ENCODE results near the gene CYSTM1. TPM values are rescaled to one million over a fixed set of nuclear protein-coding genes. Genes with fewer than 3 reads are reported as not detected.

Gene CYSTM1
- total RNA-seq, 1 experiment from 2014 or later, result 93.5 TPM

DNA sequence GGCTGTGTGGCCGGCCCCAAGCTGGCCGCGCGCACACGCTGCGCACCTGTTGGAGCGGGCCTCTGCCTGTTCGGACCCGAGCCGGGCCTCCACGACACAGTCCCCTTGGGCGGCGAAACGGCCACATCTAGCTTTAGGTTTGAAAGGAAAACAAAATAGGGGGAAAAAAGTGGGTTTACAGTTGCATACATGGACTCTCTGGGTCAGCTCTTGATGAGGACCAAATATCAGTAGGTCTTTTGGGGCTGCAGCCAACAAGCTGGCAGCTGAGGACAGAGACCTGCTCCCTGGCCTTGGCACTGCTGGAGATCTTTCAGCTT, 28.5 kb upstream of the CYSTM1 start:
- H3K27me3 ChIP-seq (replicated peaks; ENCODE audit: control insufficient read depth, insufficient read depth, low read length), result no peaks in the 10 kb centered on the region
- no peaks in the 10 kb centered on the region for H3K36me3 Mint-ChIP-seq (ENCODE audit: insufficient read depth, unreplicated experiment)
- intact Hi-C loops (cut with micrococcal nuclease; ENCODE audit: unreplicated experiment), result no loop called here
- ChIA-PET POLR2A (no interaction called here), CTCF (interaction anchor here (0.9 kb wide), 1 partner anchor 39 kb away, joined by 3 read pairs; no protein-coding TSS in a partner anchor)
- TF ChIP-seq, protein P1, sequence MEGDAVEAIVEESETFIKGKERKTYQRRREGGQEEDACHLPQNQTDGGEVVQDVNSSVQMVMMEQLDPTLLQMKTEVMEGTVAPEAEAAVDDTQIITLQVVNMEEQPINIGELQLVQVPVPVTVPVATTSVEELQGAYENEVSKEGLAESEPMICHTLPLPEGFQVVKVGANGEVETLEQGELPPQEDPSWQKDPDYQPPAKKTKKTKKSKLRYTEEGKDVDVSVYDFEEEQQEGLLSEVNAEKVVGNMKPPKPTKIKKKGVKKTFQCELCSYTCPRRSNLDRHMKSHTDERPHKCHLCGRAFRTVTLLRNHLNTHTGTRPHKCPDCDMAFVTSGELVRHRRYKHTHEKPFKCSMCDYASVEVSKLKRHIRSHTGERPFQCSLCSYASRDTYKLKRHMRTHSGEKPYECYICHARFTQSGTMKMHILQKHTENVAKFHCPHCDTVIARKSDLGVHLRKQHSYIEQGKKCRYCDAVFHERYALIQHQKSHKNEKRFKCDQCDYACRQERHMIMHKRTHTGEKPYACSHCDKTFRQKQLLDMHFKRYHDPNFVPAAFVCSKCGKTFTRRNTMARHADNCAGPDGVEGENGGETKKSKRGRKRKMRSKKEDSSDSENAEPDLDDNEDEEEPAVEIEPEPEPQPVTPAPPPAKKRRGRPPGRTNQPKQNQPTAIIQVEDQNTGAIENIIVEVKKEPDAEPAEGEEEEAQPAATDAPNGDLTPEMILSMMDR (IDR thresholded peaks at IDR 0.05; ENCODE audit: insufficient read depth in 1 of 2, low read depth in 1 of 2, low read length in 1 of 2, severe bottlenecking in 1 of 2, unreplicated experiment in 1 of 2), result no peak
- no peaks in the 10 kb centered on the region for H3K9me3 ChIP-seq
- H3K4me1 ChIP-seq, result no peaks in the 10 kb centered on the region; the same call in 1 of the 2 replicates
- no peaks in the 10 kb centered on the region for H3K36me3 ChIP-seq (ENCODE audit: control insufficient read depth, insufficient read depth, low read length)
- no peaks in the 10 kb centered on the region for H3K4me1 Mint-ChIP-seq (ENCODE audit: low read depth, unreplicated experiment)
- BruUV-seq (replicated peaks), result no TSS peak
- no peak overlapping the region for H3K4me3 Mint-ChIP-seq (ENCODE audit: unreplicated experiment)
- no peak for DNase-seq
- no peaks in the 10 kb centered on the region for H3K9me3 Mint-ChIP-seq (ENCODE audit: unreplicated experiment)
- no peaks in the 10 kb centered on the region for H3K27me3 Mint-ChIP-seq (ENCODE audit: insufficient read depth, unreplicated experiment)
- H3K27ac Mint-ChIP-seq (ENCODE audit: unreplicated experiment), result no peak overlapping the region
- H3K4me3 ChIP-seq (ENCODE audit: low read depth, low read length), result no peak overlapping the region

DNA sequence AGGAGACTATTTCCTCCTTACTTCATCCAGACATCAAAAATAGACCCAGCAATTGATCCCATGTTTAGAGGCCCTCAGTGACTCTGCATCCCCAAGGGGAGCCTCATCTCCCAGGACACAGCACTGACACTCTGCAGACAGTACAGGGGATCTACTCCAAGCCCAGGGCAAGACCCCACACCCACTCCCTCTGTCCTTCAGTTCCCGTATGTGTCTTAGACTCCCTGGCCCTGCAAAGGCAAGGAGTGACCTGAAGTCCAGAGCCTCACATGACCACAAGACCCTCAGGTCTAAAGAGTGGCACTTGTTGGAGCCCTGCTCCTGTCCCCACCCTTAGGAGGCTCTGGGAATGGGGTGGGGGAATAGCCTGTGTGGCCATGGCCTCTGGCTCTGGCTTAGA, 27.5 kb upstream of the CYSTM1 start:
- no peaks in the 10 kb centered on the region for H3K27me3 ChIP-seq (replicated peaks; ENCODE audit: control insufficient read depth, insufficient read depth, low read length)

DNA sequence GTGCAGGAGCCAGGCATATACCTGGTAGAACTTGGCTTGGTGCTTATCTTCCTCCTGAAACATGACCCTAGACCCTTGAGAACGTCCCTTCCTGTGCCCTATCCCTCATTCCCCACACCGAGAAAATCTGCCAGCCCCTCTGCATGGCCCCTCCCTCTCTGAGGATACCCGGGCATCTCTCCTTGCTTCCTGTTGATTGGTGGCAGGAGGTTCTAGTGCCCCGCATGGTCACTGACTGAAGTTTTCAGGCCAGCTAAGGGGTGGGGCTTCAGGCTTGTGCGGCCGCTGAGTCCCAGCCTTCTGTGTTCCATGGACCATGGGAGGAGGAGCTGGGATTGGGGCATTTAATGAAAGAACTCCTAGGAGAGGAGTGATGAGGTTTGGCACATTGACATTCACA, 26.5 kb upstream of the CYSTM1 start:
- Mint-ChIP-seq H3K9me3 (ENCODE audit: unreplicated experiment) (no peaks in the 10 kb centered on the region), H3K27ac (ENCODE audit: unreplicated experiment) (no peak overlapping the region), H3K4me1 (ENCODE audit: low read depth, unreplicated experiment) (peaks cover 8% of the 10 kb centered on the region), H3K36me3 (ENCODE audit: insufficient read depth, unreplicated experiment) (no peaks in the 10 kb centered on the region), H3K27me3 (ENCODE audit: insufficient read depth, unreplicated experiment) (no peaks in the 10 kb centered on the region), H3K4me3 (ENCODE audit: unreplicated experiment) (no peak overlapping the region)
- intact Hi-C loops (cut with micrococcal nuclease; ENCODE audit: unreplicated experiment), result no loop called here
- H3K36me3 ChIP-seq (ENCODE audit: control insufficient read depth, insufficient read depth, low read length), result no peaks in the 10 kb centered on the region
- no TSS peak for BruUV-seq (replicated peaks)
- DNase-seq, result peak in 1 of 2 experiments; percentile 20
- no peaks in the 10 kb centered on the region for H3K9me3 ChIP-seq
- POLR2A ChIA-PET, result no interaction called here
- no peaks in the 10 kb centered on the region for H3K27me3 ChIP-seq (replicated peaks; ENCODE audit: control insufficient read depth, insufficient read depth, low read length)
- CTCF ChIA-PET, result interaction anchor here (0.7 kb wide), 1 partner anchor 80 kb away, joined by 9 read pairs; no protein-coding TSS in a partner anchor
- TF ChIP-seq, protein P1 (IDR thresholded peaks at IDR 0.05; ENCODE audit: insufficient read depth in 1 of 2, low read depth in 1 of 2, low read length in 1 of 2, severe bottlenecking in 1 of 2, unreplicated experiment in 1 of 2), result no peak
- H3K4me3 ChIP-seq (ENCODE audit: low read depth, low read length), result no peak overlapping the region
- H3K4me1 ChIP-seq, result peaks cover 9% of the 10 kb centered on the region; the same call in 1 of the 2 replicates

More for the DNA sequence above, 27.5 kb upstream of the CYSTM1 start:
- POLR2A ChIA-PET, result no interaction called here
- Histone ChIP-seq H3K4me3 (ENCODE audit: low read depth, low read length) (no peak overlapping the region), H3K36me3 (ENCODE audit: control insufficient read depth, insufficient read depth, low read length) (no peaks in the 10 kb centered on the region), H3K9me3 (no peaks in the 10 kb centered on the region), H3K4me1 (peaks cover 6% of the 10 kb centered on the region; the same call in 1 of the 2 replicates)
- Mint-ChIP-seq H3K27ac (ENCODE audit: unreplicated experiment) (no peak overlapping the region), H3K9me3 (ENCODE audit: unreplicated experiment) (no peaks in the 10 kb centered on the region), H3K4me3 (ENCODE audit: unreplicated experiment) (no peak overlapping the region), H3K27me3 (ENCODE audit: insufficient read depth, unreplicated experiment) (no peaks in the 10 kb centered on the region), H3K36me3 (ENCODE audit: insufficient read depth, unreplicated experiment) (no peaks in the 10 kb centered on the region), H3K4me1 (ENCODE audit: low read depth, unreplicated experiment) (peaks cover 8% of the 10 kb centered on the region)
- TF ChIP-seq, protein P1 (IDR thresholded peaks at IDR 0.05; ENCODE audit: insufficient read depth in 1 of 2, low read depth in 1 of 2, low read length in 1 of 2, severe bottlenecking in 1 of 2, unreplicated experiment in 1 of 2), result no peak
- intact Hi-C loops (cut with micrococcal nuclease; ENCODE audit: unreplicated experiment), result no loop called here
- no peak for DNase-seq
- CTCF ChIA-PET, result interaction anchor here (0.6 to 0.7 kb wide), 3 partner anchors 40 to 97 kb away, joined by 3 to 5 read pairs (median 3); no protein-coding TSS in a partner anchor
- BruUV-seq (replicated peaks), result no TSS peak

Data from Caco-2 (cell line).